Measurements from ENCODE around the gene NGF. TPM values are rescaled to one million over a fixed set of nuclear protein-coding genes. Genes with fewer than 3 reads are reported as not detected.

Gene NGF
- total RNA-seq, 1 donor from 2014 or later = 0.83 TPM

- Mint-ChIP-seq H3K27me3 (ENCODE audit: unreplicated experiment) (no peaks in the 10 kb centered on the region), H3K27ac (ENCODE audit: unreplicated experiment) (no peak overlapping the region), H3K9me3 (ENCODE audit: unreplicated experiment) (peaks cover 11% of the 10 kb centered on the region), H3K4me3 (ENCODE audit: unreplicated experiment) (no peak overlapping the region), H3K36me3 (ENCODE audit: unreplicated experiment) (peaks cover 6% of the 10 kb centered on the region), H3K4me1 (ENCODE audit: low read depth, unreplicated experiment) (no peaks in the 10 kb centered on the region)
- TF ChIP-seq, protein P1, sequence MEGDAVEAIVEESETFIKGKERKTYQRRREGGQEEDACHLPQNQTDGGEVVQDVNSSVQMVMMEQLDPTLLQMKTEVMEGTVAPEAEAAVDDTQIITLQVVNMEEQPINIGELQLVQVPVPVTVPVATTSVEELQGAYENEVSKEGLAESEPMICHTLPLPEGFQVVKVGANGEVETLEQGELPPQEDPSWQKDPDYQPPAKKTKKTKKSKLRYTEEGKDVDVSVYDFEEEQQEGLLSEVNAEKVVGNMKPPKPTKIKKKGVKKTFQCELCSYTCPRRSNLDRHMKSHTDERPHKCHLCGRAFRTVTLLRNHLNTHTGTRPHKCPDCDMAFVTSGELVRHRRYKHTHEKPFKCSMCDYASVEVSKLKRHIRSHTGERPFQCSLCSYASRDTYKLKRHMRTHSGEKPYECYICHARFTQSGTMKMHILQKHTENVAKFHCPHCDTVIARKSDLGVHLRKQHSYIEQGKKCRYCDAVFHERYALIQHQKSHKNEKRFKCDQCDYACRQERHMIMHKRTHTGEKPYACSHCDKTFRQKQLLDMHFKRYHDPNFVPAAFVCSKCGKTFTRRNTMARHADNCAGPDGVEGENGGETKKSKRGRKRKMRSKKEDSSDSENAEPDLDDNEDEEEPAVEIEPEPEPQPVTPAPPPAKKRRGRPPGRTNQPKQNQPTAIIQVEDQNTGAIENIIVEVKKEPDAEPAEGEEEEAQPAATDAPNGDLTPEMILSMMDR (IDR thresholded peaks at IDR 0.05; ENCODE audit: partially characterized antibody, unreplicated experiment) = no peak
- no peak for DNase-seq
Observed at GRCh38 chr1:115356356-115356755, 18.3 kb upstream of the NGF start.

- no peak for DNase-seq
- H3K4me3 Mint-ChIP-seq (ENCODE audit: unreplicated experiment) = no peak overlapping the region
- peaks cover 5% of the 10 kb centered on the region for H3K9me3 Mint-ChIP-seq (ENCODE audit: unreplicated experiment)
- H3K27ac Mint-ChIP-seq (ENCODE audit: unreplicated experiment) = no peak overlapping the region
- H3K36me3 Mint-ChIP-seq (ENCODE audit: unreplicated experiment) = no peaks in the 10 kb centered on the region
- no peaks in the 10 kb centered on the region for H3K27me3 Mint-ChIP-seq (ENCODE audit: unreplicated experiment)
- TF ChIP-seq, protein P1 (IDR thresholded peaks at IDR 0.05; ENCODE audit: partially characterized antibody, unreplicated experiment) = no peak
- no peaks in the 10 kb centered on the region for H3K4me1 Mint-ChIP-seq (ENCODE audit: low read depth, unreplicated experiment)
Observed at GRCh38 chr1:115355069-115355468, 17.0 kb upstream of the NGF start.

DNA sequence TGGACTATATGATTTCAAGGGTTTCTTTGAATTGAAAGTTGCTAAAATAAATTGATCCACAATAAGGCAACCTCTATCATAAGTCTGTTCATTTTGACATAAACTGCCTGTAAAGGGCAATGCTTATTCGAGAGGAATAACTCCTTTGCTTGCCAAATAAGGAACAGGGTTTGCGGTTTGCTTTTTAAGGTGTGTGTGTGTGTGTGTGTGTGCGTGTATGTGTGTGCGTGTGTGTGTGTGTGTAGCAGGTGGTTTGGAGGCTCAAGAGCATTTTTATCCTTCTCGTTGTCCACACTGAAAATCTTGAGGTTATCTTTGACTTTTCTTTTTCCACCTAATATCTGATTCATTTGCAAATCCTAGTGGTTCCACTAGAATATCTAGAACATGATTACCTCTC is 13.1 kb upstream of the NGF start:
- H3K36me3 Mint-ChIP-seq (ENCODE audit: unreplicated experiment) = no peaks in the 10 kb centered on the region
- no peaks in the 10 kb centered on the region for H3K27me3 Mint-ChIP-seq (ENCODE audit: unreplicated experiment)
- no peak overlapping the region for H3K4me3 Mint-ChIP-seq (ENCODE audit: unreplicated experiment)
- H3K27ac Mint-ChIP-seq (ENCODE audit: unreplicated experiment) = no peak overlapping the region
- no peaks in the 10 kb centered on the region for H3K9me3 Mint-ChIP-seq (ENCODE audit: unreplicated experiment)
- H3K4me1 Mint-ChIP-seq (ENCODE audit: low read depth, unreplicated experiment) = peaks cover 2% of the 10 kb centered on the region
- TF ChIP-seq, protein P1 (IDR thresholded peaks at IDR 0.05; ENCODE audit: partially characterized antibody, unreplicated experiment) = no peak
- no peak for DNase-seq

GRCh38 chr1:115348636-115349035 is 10.6 kb upstream of the NGF start:
- Mint-ChIP-seq H3K4me1 (ENCODE audit: low read depth, unreplicated experiment) (peaks cover 2% of the 10 kb centered on the region), H3K9me3 (ENCODE audit: unreplicated experiment) (no peaks in the 10 kb centered on the region), H3K27me3 (ENCODE audit: unreplicated experiment) (no peaks in the 10 kb centered on the region), H3K27ac (ENCODE audit: unreplicated experiment) (no peak overlapping the region), H3K4me3 (ENCODE audit: unreplicated experiment) (no peak overlapping the region), H3K36me3 (ENCODE audit: unreplicated experiment) (no peaks in the 10 kb centered on the region)
- no peak for DNase-seq
- TF ChIP-seq, protein P1 (IDR thresholded peaks at IDR 0.05; ENCODE audit: partially characterized antibody, unreplicated experiment) = no peak

DNA sequence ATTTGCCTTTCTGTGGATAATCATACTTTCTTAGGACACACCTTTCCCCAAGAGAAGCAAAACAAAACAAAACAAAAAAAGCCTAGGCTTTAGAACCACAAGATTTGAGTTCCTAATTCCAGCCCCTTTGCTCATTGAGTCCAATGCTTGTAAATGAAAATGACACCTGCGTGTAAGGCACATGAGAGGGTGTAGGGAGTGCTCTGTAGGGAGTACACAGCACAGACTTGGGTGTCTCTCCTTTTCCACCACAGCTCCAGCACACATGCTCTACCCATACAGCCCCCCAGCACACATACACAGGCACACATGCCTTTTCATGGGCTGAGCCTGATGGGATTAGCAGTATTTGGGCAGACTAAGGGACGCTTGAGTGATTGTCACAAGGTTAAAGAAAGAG is 9.2 kb upstream of the NGF start:
- TF ChIP-seq, protein P1 (IDR thresholded peaks at IDR 0.05; ENCODE audit: partially characterized antibody, unreplicated experiment) = no peak

More for the DNA sequence above, 9.2 kb upstream of the NGF start:
- no peak overlapping the region for H3K27ac Mint-ChIP-seq (ENCODE audit: unreplicated experiment)
- no peaks in the 10 kb centered on the region for H3K27me3 Mint-ChIP-seq (ENCODE audit: unreplicated experiment)
- no peaks in the 10 kb centered on the region for H3K36me3 Mint-ChIP-seq (ENCODE audit: unreplicated experiment)
- H3K9me3 Mint-ChIP-seq (ENCODE audit: unreplicated experiment) = no peaks in the 10 kb centered on the region
- DNase-seq = no peak
- peaks cover 3% of the 10 kb centered on the region for H3K4me1 Mint-ChIP-seq (ENCODE audit: low read depth, unreplicated experiment)
- H3K4me3 Mint-ChIP-seq (ENCODE audit: unreplicated experiment) = no peak overlapping the region

Measured in glutamatergic neuron (in vitro differentiated cells).